ENCODE data around the gene LILRA6.
"Not testable (repeated sequence)": the region's sequence is repeated elsewhere in the genome, so short reads cannot be mapped to it uniquely, and the experiment has no call there.

The LILRA6 gene

DNA sequence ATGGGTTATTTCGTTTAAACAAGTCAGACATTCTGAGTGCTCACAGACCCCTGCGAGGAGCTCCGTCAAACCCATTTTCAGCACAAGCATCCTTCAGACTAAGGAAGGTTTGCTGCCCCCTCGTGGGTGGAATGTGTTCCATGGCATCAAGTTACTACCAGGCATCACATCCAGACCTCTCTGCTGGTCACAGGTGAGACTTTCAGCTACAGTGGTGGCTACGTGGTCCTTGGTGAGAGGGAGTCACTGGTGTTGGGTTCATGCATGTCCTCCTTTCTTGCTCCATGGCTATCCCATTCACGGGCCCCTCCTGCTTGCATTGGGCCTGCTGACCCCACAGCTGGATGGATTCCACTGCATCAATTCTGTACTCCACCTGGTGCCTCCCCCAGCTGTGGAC, 23.5 kb upstream of the LILRA6 start:
- DNase-seq (ENCODE audit: low read depth in 2 of 2, low spot score in 1 of 2), result peak; percentile 30 to 48

DNA sequence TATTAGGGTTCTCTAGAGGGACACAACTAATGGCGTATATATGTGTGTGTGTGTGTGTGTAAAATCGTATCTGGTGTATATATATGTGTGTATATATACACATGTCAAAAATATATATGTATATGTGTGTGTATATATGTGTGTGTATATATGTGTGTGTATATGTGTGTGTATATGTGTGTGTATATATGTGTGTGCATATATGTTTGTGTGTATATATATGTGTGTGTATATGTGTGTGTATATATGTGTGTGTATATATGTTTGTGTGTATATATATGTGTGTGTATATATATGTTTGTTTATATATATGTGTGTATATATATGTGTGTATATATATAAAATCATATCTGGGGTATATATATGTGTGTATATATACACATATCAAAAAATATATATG, 19.9 kb upstream of the LILRA6 start:
- DNase-seq (ENCODE audit: low read depth in 2 of 2, low spot score in 1 of 2), result no peak

DNA sequence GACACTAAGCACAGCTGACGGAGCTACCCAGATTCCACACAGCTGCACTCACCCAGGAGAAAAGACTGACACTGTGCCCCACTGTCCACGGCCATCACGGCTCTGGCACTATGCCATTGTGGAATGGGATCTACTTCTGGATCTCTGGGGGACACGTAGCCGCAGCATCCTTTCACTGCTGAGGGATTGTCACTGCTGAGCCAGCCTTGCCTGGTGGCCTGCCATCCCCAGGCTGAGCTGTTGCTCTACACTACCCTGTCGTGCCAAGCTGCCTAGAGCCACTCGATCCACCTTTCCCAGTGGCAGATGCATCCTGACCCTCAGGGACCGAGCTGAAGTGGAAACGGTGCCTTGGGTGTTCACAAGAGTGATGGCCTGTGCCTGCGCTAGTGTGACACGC, 19.5 kb upstream of the LILRA6 start:
- DNase-seq (ENCODE audit: low read depth in 2 of 2, low spot score in 1 of 2), result no peak

DNA sequence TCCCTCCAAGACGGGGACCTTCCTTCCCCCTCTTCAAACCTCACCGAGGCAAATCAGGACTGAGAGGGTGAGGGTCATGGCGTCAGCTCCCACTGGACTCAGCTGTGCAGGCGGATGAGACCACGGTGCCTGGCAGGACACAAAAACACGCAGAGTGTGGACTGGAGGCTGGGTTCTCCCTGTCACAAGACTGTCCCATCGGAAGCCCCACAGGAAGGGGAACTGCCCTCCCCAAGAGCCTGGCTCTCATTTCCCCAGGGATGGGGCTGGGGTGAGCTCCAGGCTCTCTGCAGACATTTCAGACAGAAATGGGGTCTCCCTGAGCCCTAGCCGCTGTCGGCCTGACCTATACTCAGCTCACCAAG, 14.5 kb upstream of the LILRA6 start, which contains the start of gene LILRB5:
TSS of gene LILRB5 (minus strand) at position 158 of the 365 bp plus-strand sequence. CDS start at position 78, 80 bp downstream.
- no peak for DNase-seq (ENCODE audit: low read depth in 2 of 2, low spot score in 1 of 2)

DNA sequence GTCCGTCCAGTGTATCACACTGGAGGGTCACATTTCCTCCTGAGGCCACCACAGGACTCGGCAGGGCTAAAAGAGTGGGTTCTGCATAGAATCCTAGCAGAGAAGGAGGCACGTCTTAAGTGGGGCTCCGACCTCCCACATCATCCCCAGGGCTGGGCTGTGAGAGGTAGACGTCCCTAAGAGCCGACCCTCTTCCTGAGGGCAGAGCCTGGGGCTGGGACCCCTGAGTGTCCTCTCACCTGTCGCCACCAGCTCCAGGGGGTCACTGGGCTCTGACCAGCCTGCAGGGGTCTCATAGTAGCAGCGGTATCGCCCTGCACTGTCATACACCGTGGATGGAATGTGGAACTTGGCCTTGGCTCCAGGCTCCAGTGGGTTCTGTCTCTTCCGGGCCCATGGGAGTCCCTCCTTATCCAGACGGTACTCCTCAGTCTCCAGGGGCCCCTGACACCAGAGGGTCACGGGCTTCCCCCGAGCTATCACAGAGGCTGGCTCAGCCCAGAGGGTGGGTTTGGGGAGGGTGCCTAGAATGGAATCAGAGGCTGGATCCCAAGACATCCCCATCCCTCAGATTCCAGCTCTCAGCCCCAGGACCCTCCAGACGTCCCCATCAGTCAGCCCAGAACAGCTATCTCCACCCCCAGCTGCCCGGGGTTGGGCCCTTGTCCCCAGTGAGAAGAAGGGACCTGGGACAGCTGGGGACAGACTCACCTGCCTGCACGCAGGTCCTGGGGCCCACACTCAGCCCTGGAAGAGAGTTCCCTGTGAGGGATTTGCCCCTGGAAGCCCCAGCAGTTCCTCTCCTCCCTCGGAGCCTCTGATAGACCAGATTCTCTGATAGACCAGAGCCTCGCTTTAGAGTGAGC, 13.9 kb upstream of the LILRA6 start:
- DNase-seq (ENCODE audit: low read depth in 2 of 2, low spot score in 1 of 2), result no peak

DNA sequence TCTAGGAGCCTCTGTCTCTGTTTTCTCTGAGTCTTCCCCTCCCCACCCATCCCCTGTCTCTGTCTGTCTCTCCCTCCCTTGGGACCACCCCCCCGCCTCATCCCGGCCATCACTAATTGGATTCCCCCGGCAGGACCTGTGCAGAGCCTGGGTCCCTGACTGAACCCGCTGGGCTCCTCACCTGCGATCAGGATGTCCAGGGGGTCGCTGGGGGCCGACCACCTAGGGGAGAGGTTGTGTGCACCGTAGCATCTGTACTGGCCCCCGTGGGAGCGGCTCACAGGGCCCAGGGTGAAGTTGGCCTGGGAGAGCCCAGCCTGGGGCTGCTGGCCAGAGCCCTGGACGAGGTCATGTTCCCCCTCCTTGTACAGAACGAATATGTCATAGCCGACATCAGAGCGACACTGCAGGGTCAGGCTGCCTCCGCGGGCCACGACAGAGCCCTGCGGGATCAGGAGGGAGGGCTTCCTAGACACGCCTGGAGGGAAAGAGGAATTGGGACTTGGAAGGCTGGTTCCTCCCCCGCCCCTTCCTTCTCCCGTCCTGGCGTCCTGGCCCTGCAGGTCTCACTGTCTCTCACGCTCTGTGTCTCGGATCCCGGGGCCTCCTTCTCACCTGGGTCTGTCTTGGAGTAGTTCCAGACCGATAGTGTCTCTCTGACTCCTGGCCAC, 12.7 kb upstream of the LILRA6 start:
- no peak for DNase-seq (ENCODE audit: low read depth in 2 of 2, low spot score in 1 of 2)

DNA sequence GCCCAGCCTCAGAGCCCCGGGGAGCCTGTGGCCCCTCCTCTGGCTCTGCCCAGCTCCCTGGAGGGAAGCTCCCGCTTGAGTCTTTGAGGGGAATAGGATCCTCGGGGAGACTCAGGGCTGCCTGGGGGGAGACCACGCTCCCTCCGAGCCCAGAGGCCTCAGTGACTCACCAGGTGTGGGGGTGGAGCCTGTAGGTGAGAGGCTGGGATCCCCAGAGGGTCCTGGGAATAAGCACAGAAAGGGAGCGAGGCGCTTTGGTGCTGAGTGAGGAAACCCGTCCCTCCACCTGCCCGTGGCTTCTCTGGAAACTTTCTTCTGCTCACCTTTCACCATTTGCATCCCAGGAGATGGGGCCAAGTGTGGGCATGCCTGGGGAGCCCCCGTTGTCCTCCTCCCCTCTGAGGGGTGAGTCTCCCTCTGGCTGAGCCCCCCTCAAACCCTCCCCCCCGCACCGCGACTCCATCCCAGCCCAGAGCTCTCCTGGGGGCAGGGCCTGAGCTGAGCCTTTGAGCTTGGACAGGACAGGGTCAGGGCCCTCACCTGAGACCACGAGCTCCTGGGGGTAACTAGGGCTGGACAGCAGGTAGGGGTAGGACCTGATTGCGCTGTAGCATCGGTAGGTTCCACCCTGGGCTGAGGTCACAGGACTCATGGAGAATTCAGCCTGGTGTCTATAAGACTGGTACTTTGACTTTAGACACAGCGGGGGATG, 11.8 kb upstream of the LILRA6 start:
- DNase-seq (ENCODE audit: low read depth in 2 of 2, low spot score in 1 of 2), result no peak

DNA sequence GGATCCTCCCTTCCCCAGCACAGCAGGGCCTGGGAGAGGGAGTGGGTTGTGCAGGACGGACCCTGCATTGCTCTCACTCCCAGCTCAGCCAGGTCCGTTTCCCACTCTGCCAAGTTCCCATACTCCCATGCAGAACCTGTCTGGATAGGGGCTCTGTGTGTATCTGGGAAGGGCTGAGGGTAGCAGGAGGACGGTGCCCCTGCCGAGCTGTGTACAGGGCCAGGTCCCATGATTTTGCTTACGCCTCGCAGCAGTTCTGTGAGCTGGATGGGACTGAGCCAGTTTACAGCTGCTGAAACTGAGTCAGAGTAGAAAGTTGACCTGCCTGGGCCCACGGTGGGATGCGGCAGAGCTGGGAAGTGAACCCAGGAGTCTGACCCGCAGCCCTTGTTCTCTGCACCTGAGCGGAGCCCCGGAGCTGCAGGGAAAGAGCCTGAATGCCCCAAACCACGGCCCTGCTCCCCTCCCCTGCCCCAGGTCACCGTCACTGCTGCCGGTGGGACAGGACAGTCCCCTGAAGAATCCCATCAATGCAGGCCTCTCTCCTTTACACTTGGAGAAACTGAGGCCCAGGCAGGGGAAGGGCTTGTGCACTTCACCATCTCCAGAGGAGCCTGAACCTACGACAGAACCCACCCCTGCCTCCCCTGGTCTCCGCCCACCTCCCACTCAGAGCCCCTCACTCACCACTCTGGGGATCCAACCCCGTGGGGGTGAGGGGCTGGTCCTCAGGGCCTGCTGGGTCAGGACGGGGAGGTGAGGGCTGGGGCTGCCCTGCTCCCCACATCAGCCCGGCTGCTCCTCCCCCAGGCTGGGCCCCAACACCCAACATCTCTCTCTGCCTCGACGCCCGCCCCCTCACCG, 11.0 kb upstream of the LILRA6 start:
- DNase-seq (ENCODE audit: low read depth in 2 of 2, low spot score in 1 of 2), result no peak

DNA sequence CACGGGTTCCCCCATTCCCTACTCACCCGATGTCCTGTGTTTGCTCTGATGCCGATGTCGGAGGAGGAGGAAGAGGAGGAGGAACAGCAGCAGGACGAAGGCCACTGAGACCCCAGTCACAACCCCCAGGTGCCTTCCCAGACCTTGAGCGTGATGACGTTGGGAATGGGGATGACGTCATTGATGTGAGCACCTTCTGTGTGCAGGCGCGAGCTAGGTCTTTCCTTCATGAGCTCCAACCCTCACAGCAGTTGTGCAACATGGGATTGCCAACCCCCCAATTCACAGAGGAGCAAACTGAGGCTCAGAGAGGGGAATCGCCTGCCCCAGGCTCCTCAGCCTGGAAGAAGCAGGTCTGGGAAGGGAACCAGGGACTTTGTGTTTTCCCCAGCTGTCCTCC, 10.3 kb upstream of the LILRA6 start:
- no peak for DNase-seq (ENCODE audit: low read depth in 2 of 2, low spot score in 1 of 2)

DNA sequence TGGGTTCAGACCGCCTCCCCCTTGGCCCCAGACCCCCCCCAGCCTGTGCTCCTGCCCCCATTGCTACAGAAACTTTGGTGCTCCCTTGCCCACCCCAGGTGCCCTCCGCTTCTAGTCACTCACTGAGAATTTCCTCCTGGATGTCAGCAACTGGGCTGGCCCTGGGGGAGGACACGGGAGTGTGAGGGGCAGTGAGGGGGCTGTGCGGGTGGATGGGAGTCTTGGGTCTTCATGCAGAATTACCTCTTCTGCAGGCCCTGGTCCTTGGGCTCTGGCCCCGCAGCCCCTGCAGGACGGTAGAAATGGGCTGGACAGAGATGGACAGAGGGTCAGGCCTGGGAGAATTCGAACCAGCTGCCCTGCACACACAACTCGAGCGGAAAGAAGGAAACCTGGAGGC, 9.7 kb upstream of the LILRA6 start:
- no peak for DNase-seq (ENCODE audit: low read depth in 2 of 2, low spot score in 1 of 2)

DNA sequence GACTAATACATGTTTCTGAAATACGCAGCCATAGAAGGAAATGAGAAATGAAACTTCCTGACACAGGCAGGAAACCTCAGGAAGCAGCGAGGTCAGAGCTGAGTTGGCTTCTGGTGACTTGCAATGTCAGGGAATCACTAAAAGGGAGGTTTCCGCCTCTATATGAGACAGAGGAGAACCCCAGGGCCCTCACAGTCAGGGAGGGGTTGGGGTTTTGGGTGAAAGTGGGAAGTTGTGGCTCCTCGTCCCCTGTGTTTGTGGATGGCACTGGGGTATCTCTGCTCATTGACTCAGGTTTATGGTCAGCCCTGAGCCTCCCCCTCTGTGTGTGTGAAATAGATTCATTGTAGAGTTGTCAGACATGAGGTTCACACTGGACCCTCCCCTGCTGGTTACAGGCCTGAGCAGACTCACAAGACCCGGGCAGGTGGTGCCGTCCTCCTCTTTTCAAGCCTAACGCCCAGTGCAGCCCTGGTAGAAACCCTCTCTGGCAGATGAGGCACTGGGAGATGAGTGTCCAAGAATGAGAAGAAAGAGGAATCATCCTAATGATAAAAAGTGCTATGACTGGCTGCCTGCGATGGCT, 5.5 kb upstream of the LILRA6 start:
- DNase-seq (ENCODE audit: low read depth in 2 of 2, low spot score in 1 of 2), result no peak

DNA sequence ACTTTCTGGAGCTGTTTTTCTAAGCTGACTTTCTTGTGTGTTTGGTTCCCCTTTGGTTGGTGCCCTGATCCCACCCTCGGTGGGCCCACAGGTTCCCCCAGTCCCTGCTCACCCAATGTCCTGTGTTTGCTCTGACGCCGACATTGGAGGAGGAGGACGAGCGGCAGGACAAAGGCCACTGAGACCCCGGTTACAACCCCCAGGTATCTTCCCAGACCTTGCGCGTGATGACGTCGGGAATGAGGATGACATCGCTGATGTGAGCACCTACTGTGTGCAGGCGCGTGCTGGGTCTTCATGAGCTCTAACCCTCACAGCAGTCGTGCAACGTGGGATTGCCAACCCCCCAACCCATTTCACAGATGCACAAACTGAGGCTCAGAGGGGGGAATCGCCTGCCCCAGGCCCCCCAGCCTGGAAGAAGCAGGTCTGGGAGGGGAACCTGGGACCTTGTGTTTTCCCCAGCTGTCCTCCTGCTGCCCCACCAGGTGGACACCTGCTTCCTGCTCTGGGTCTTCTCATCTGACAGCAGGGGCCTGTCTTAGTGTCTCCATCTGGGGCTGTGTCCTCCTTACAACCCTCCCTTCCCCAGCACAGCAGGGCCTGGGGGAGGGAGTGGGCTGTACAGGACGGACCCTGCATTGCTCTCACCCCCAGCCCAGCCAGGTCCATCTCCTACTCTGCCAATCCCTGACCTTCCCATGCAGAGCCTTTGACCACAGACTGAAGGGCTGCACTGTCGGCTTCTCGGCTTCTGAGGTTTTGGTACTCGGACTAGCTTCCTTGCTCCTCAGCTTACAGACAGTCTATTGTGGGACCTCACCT, 4.7 kb upstream of the LILRA6 start:
- no peak for DNase-seq (ENCODE audit: low read depth in 2 of 2, low spot score in 1 of 2)

DNA sequence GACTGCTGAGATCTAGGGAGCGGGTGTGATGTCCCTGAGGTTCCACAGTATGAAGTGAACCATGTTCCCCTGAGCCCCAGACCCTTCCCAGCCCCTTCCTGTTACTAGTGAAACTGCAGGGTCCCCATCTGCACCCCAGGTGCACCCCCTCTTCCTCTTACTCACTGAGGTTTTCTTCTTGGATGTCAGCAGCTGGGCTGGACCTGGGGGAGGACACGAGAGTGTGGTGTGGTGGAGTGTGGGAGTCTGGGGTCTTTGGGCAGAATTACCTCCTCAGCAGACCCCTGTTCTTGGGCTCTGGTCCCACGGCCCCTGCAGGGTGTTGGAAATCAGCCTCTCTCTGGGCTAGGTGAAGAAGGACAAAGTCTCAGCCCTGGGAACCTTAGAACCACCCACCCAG, 3.3 kb upstream of the LILRA6 start:
- no peak for DNase-seq (ENCODE audit: low read depth in 2 of 2, low spot score in 1 of 2)

DNA sequence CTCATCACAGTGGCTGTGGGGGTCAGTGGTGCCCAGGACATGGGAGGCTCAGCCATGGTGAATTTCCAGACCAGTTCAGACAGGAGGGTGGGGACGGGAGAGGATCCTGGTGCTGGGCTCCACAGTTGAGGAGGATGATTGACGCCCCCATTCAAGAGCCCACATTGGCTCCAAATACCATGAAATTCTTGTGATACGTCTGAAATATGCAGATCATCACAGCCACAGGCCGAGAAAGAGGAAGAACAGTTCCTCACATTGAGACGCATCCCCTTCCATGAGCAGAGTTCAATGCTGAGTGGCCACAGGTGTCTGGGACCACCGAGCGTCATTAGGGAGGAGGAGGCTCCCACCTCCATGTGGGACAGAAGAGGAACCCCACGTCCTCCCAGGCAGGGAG, 1.2 kb upstream of the LILRA6 start:
- DNase-seq (ENCODE audit: low read depth in 2 of 2, low spot score in 1 of 2), result not testable (repeated sequence)

DNA sequence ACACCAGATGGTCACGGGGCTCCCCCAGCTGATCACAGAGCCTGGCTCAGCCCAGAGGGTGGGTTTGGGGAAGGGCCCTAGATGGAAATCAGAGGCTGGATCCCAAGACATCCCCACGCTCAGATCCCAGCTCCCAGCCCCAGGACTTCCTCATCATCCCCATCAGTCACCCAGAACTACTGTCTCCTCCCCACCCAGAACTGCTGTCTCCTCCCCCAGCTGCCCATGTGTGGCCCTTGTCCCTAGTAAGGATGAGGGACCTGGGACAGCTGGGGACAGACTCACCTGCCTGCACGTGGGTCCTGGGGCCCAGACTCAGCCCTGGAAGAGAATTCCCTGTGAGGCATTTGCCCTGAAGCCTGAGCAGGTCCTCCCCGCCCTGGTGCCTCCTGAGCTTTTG, 356 bp downstream of the LILRA6 start:
- DNase-seq (ENCODE audit: low read depth in 2 of 2, low spot score in 1 of 2), result not testable (repeated sequence)

DNA sequence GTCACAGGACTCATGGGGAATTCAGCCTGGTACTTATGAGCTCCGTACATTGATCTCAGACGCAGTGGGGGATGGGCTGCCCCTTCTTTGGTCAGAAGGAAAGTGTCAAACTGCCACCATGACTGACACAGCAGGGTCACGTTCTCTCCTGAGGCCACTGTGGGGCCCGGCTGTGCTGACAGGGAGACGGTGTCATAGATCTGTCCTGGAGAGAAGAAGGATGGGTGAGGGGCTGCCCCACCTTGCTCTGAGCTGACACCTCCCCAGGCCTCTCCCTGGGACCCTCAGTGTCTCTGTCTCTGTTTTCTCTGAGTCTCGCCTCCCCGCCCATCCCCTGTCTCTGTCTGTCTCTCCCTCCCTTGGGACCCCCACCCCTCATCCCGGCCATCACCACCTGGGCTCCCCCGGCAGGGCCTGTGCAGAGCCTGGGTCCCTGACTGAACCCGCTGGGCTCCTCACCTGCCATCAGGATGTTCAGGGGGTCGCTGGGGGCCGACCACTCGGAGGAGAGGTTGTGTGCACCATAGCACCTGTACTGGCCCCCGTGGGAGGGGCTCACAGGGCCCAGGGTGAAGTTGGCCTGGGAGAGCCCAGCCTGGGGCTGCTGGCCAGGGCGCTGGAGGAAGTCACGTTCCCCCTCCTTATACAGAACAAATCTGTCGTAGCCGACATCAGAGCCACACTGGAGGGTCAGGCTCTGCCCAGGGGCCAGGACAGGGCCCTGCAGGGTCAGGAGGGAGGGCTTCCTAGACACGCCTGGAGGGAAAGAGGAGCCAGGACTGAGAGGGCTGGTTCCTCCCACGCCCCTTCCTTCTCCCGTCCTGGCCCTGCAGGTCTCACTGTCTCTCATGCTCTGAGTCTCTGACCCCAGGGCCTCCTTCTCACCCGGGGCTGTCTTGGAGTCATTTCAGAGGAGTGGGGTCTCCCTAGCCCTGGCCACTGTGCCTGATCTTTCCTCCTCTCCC, 1.9 kb downstream of the LILRA6 start:
- not testable (repeated sequence) for DNase-seq (ENCODE audit: low read depth in 2 of 2, low spot score in 1 of 2)

DNA sequence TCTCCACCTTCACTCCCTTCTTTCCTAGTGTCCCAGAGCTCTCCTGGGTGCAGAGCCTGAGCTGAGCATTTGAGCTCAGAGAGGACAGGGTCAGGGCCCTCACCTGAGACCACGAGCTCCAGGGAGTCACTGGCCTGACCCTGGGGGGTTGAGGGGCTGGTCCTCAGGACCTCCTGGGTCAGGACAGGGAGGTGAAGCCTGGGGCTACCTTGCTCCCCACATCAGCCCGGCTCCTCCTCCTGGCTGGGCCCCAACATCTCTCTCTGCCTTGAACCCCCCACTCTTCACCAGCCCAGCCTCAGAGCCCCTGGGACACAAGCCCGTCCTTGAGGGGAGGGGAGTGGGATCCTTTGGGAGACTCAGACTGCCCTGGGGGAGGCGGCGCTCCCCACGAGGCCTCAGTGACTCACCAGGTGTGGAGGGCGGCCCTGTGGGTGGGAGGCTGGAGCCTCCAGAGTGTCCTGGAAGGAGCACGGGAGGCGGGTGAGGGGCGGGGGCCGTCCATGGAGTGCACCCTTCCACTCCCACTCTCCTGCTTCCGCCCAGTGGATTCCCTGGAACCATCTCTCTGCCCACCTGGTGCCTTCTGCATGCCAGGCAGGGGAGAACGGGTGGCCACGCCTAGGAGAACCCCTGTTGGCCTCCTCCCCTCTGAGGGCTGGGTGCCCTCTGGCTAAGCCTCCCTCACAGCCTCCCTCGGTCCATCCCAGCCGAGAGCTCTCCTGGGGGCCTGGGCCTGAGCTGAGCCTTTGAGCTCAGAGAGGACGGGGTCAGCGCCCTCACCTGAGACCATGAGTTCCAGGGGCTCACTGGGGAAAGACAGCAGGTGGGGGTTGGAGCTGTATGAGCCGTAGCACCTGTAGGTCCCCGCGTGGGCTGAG, 2.9 kb downstream of the LILRA6 start:
- not testable (repeated sequence) for DNase-seq (ENCODE audit: low read depth in 2 of 2, low spot score in 1 of 2)

DNA sequence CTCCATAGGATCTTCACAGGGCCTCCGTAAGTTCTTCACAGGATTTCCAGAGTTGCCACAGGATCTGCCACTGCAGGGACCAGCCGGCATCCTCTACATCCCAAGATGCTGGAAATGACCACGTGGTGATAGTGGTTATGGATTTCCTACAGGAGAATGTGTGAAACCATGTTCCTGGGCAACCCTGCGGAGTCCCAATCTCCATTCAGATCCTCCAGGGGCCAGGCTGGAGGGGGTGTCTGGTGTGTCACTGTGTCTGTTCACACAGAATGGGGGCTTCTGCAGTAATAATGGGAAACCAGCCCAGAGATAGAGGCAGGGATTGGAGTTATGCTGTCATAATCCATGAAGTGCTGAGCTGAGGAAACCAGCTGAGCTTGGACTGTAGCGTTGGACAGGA, 8.6 kb downstream of the LILRA6 start:
- no peak for DNase-seq (ENCODE audit: low read depth in 2 of 2, low spot score in 1 of 2)
